Measurements from ENCODE around the gene ZNF804B.

The ZNF804B gene

DNA sequence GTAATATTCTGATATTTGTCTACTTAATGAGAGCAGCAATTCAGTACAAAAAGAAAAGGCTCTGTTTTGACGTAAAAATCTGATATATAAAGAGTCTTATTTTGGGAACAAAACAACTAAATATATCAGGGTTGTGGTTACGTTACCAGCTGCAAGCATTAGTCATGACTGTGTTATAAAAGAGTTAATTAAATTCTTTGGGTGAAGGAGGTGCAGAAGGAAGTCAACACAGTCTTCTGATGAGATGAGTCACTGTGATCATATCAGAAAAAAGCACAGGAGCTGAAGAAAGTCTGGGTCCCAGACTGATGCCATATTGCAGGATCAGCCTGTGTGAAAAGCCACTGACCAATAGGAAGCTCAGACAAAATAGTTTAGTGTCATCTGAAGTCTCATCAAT, 270.4 kb downstream of the ZNF804B start:
- in situ Hi-C loops (cut with HindIII; ENCODE audit: low pct_ligation_motif_present, low pct_unique_long_range_greater_than_20kb, low sequenced_read_pairs): no loop called here
- no peak for DNase-seq

DNA sequence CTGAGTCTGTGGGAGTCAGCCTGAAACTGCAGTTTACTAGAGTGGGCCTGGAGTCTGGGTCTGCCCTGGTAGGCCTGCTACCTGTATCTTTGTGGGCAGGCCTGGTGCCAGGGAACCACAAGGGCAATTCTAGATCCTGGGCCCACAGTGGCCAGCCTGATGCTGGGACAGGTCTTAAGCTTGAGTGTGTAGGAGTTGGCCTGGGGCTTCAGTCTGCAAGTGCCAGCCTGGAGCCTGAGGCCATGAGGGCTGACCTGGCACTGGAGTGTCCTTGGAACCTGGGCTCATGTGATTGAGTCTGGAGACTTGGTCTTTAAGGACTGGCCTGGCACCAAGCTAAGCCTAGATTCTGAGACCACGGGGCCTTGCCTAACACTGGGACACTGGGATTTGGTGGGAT, 281.7 kb downstream of the ZNF804B start:
- DNase-seq: no peak
- in situ Hi-C loops (cut with HindIII; ENCODE audit: low pct_ligation_motif_present, low pct_unique_long_range_greater_than_20kb, low sequenced_read_pairs): no loop called here

DNA sequence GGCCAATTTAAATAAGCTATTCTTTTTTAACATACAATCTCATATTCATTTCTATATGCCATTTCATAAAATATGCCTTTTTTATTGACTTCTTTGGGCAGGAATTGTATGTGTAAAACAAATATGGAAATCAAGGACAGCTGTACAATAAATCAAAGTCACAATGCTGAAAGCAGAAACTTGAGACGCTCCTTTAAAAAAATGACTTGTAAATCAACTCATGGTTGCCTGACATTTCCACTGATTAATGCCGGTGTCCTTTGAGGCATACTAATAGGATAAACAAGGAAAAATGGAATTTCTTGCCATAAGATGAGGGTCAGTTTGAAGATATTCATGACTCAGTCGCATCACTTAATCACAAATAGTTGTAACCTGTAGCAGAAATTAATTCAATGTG, 283.4 kb downstream of the ZNF804B start:
- no peak for DNase-seq
- in situ Hi-C loops (cut with HindIII; ENCODE audit: low pct_ligation_motif_present, low pct_unique_long_range_greater_than_20kb, low sequenced_read_pairs): no loop called here

DNA sequence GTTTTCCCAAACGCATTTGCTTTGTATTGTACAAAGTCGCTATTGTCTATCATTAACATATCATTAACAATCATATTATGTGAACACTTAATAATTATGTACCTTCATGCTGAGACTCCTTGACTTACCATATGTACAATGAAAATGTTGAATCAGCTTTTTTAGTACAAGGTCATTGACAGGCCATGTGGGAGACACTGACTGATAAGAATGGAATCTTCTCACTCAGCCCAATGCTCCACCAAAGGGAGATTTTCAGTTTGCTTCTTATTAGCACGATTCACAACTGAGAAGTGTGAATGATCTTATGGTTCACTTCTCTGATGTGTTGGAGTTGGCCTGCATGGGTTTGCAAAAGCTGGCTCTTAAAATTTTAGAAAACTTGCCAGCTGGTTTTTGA, 289.5 kb downstream of the ZNF804B start:
- in situ Hi-C loops (cut with HindIII; ENCODE audit: low pct_ligation_motif_present, low pct_unique_long_range_greater_than_20kb, low sequenced_read_pairs): no loop called here
- no peak for DNase-seq

DNA sequence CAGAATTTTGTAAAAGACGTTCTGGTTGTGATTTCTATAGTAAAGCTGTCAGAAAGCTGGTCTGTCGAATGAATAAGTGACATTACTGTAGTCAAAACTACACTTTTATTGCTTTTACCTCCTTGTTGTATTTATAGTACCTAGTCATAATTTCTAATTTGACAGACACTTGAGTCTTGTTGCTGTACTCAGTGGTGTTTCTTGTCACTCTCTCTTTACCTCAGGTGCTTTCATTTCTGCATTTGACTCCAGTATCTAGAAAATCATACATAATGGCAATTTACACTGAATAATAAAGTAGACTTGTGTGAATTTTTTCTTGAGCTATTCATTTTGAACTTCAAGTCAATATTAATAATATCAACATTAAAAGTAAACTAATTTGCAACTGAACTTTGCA, 293.6 kb downstream of the ZNF804B start:
- no peak for DNase-seq
- in situ Hi-C loops (cut with HindIII; ENCODE audit: low pct_ligation_motif_present, low pct_unique_long_range_greater_than_20kb, low sequenced_read_pairs): no loop called here

DNA sequence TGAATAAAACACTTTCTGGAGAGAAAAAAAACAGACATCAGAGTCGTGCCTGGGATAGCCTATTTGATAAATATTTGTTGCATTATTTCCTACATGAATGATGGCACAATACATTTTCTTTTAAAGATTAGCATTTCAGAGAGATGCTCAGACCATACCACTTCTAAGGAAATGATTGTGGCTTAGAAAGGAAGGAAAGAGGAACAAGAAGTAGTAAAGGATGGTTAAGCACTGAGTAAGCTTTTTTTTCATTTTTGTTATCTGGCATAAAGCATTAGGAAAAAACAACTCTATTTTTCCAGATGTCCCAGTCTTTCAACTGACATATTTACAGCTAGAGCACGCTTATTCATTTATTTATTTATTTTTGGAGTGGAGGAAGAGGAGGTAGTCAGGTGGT, 294.9 kb downstream of the ZNF804B start:
- no peak for DNase-seq
- in situ Hi-C loops (cut with HindIII; ENCODE audit: low pct_ligation_motif_present, low pct_unique_long_range_greater_than_20kb, low sequenced_read_pairs): no loop called here

DNA sequence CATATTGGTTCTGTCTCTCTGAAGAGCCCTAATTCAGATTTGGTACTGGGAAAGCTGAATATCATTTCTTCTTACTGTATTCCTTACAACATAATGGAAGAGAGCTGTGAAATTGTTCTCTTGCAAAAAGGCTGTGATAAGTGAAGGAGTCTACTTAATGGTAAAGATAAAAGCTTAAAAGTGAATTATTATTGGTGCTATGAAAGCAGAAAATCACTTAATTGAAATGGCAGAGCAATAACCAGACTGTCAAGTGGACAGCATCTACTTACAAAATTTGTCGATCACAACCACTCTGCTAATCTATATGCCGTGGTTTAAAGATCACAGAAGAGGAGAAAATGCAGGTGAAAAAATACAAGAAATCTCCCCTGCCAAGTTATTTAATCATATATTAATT, 300.7 kb downstream of the ZNF804B start:
- in situ Hi-C loops (cut with HindIII; ENCODE audit: low pct_ligation_motif_present, low pct_unique_long_range_greater_than_20kb, low sequenced_read_pairs): no loop called here
- no peak for DNase-seq

DNA sequence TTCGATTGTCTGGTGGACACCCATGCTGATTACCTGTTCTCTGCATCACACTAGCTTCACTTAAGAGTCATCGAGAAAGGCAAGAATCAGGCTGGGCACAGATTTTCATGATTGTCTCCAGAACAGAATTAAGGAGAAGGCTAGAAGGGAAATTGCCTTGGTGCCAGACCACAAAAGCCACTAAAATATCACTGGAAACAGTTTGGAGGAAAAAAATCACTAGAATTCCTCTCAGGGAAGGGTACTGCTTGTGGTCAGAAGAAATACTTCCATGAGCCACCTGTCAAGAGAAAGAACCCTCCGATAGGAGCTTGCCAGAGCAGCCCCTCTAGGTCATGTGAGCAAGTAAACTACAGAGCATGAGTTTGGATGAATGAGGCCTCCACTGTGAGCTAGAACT, 305.3 kb downstream of the ZNF804B start:
- in situ Hi-C loops (cut with HindIII; ENCODE audit: low pct_ligation_motif_present, low pct_unique_long_range_greater_than_20kb, low sequenced_read_pairs): no loop called here

DNA sequence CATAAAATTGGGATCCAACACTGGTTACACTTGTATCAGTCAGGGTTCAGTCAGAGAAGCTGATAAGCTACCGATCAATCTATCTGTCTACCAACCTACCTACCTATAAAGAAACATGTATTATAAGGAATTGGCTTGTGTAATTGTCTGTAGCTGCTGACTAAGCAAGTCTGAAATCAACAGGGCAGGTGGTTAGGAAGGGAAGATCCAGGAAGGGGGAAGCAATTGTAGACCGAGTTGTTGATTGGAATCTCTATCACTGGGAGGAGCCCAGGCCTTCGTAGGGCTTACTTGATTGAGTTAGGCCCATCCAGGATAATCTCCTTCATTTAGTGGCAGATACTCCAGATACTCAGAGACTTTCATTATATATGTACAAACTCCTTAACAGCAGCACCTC, 307.5 kb downstream of the ZNF804B start:
- DNase-seq: no peak
- in situ Hi-C loops (cut with HindIII; ENCODE audit: low pct_ligation_motif_present, low pct_unique_long_range_greater_than_20kb, low sequenced_read_pairs): no loop called here

More for the DNA sequence above, 305.3 kb downstream of the ZNF804B start:
- no peak for DNase-seq

DNA sequence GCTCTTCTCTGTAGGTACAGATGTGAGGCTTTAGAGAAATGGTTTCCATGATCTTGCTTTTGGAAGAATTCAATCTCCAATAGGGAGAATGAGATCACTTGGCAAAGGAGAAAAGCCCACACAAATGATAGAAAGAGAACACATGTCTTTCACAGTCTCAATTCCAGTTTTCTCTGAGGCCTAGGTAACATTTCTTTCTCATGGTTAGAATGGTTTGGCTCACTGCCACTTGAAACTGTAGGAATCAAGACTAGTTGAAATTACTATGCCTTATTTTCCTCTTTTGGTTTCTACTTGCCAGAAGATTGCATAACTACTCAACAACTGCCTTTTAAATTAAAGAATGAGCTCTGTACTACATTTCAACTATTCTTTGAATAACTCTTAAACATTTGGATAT, 312.6 kb downstream of the ZNF804B start:
- in situ Hi-C loops (cut with HindIII; ENCODE audit: low pct_ligation_motif_present, low pct_unique_long_range_greater_than_20kb, low sequenced_read_pairs): no loop called here
- DNase-seq: no peak

DNA sequence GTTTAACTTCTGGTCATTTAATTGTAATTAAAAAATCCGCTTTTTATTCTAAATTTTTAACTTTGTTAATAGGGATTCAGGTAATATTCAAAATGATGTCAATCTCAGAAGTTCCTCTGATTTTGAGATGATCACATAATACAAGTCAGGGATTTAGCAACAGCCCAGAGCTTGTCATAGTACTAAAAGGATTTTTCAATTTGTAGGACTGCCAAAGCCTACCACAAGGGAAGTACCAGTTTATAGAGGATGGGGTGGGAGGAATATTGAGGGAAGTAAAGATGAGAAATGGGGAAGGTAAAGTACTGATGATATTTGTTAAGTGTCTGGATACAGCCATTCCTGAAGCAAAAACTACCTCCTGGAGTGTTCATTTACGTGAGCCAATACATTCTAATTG, 314.3 kb downstream of the ZNF804B start:
- DNase-seq: no peak
- in situ Hi-C loops (cut with HindIII; ENCODE audit: low pct_ligation_motif_present, low pct_unique_long_range_greater_than_20kb, low sequenced_read_pairs): no loop called here

DNA sequence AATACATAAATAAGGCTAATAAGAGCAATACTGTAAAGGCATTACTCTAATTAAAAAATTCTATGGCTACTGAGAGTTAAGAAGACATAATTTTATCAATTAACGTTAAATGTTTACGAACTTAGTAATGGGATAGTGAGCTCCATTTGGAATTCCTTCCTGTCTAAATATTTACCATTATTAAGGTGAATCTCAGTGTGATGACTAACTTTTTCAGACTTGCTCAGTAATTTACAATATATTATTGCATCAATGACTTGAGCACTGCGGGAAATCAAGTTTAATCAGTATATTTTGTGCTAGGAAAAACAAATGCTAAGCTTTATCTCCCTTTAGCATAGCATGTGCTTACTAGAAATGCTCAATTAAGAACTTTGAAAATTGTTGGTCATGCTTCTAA, 318.5 kb downstream of the ZNF804B start:
- in situ Hi-C loops (cut with HindIII; ENCODE audit: low pct_ligation_motif_present, low pct_unique_long_range_greater_than_20kb, low sequenced_read_pairs): no loop called here
- DNase-seq: no peak

DNA sequence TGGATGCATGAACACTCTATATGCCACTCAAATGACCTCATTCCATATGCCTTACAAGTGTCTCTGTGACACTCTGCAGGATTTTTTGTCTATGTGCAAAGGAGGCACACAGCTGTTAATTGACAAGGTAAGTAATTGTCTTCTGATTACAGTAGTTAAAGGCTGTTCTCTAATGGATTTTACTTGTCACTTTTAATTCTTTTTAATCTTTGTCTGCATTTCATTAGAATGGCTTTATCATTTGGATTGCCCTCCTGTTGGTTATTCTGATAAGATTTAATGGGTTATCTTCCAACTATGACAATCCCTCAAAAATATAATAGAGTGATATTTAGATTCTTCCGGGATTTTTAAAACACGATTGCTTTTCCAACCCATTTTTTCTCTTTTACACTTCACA, 326.1 kb downstream of the ZNF804B start:
- DNase-seq: no peak
- in situ Hi-C loops (cut with HindIII; ENCODE audit: low pct_ligation_motif_present, low pct_unique_long_range_greater_than_20kb, low sequenced_read_pairs): no loop called here

DNA sequence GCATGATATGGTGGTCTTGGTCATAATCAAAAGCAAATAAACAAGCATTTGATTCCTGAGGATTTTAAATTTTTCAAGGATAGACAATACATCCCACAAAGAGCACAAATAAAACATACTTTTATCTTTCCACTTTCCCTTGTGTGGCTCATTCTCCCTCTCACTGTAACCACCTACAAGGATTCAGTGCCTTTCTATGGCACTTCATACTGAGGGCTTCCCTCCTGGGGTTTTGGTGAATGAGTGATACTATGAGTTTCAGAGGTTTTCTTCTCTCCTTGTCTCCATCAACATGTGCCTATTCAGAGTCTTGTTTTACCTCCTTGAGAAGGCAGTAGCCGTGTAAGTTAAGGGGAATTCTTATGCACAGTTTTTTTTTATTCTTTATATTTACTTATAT, 332.1 kb downstream of the ZNF804B start:
- in situ Hi-C loops (cut with HindIII; ENCODE audit: low pct_ligation_motif_present, low pct_unique_long_range_greater_than_20kb, low sequenced_read_pairs): no loop called here
- DNase-seq: no peak

DNA sequence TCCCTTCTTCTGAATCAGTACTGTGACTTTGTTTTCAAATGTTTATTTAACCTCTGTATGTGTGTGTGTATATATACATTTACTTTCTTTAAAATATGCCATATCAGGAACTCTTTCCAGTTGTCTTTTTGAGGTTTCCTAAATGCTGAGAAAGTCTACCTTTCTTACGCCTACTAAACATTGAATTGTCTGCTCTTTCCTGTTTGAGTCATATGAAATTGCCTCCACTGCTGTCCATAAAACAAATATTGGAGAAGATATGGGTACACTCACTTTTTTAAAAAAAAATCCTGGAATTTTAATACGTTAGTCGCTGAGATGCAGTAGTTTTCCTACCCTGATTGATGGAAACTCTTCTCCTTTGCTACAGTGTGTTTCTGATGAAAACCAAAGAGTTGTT, 334.8 kb downstream of the ZNF804B start:
- in situ Hi-C loops (cut with HindIII; ENCODE audit: low pct_ligation_motif_present, low pct_unique_long_range_greater_than_20kb, low sequenced_read_pairs): no loop called here
- no peak for DNase-seq

DNA sequence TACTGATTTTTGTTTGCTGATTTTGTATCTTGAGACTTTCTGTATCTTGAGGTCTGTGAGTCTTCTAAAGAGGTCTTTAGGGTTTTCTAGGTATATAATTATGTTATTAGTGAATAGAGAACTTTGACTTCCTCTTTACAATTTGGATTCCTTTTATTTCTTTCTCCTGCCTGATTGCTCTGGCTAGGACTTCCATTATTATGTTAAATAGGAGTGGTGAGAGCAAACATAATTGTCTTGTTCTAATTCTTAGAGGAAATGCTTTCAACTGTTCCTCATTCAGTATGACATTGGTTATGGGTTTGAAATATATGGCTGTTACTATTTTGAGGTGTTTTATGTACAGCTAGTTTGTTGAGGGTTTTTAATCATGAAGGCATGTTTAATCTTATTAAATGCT, 344.1 kb downstream of the ZNF804B start:
- DNase-seq: no peak
- in situ Hi-C loops (cut with HindIII; ENCODE audit: low pct_ligation_motif_present, low pct_unique_long_range_greater_than_20kb, low sequenced_read_pairs): no loop called here

DNA sequence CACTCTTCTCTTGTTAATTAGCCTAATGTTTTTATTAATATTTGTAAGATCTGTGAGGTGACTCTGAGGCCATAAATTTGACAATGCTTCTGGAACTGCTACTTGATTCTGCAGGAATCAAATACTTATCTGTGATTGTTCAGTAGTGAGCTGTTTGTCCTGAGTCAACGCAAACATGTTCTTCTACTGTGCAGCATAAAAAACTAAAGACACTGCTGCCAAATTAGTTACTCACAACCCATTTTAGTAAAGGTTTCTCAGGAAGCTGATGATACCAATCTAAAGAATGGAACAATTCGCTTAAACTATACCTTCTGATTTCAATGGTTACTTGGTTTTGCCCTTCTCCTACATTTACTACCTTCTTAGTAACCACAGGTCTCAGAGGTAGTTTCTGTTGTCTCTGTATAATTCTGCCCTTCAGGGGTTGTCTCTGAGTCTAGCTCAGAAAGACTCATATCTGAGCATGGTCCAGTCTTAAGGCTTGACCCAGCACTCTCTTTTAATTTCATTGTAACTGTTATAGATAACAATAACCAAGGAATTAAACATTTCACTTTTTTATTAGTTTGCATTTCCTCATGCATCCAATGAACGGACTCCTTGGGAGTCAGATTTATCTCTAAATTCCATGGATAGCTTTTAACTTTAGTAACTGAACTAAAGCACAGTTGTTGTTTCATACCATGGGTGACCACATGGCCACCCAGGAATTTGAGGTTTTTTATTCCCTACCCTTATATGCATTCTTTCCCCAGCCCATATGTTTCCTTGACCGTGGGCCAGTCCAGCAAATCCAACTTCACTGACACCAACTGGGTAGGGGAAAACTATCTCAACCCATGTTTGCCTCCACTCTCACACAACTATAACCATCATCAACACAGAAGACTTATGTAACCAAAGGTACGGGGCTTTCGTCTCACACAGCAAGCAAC, 345.5 kb downstream of the ZNF804B start:
- in situ Hi-C loops (cut with HindIII; ENCODE audit: low pct_ligation_motif_present, low pct_unique_long_range_greater_than_20kb, low sequenced_read_pairs): no loop called here
- DNase-seq: no peak

DNA sequence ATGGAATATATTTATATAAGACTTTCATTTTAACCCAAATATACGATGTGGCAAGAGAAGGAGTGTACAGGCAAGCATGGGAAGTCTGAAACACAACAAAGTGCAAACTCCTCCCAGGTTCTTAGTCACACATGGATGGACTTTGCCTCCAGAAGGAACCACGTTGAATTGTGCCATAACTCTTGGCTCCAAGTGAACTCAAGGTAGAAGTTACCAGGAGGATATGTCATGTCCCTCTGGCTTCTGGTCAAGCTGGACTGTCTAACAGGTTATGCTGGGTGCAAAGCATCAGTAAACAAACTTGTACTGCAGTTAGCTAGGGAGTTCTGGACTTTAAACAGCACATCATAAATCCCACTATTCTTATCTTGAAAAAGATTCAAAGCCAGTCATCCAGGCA, 364.4 kb downstream of the ZNF804B start:
- DNase-seq: no peak
- in situ Hi-C loops (cut with HindIII; ENCODE audit: low pct_ligation_motif_present, low pct_unique_long_range_greater_than_20kb, low sequenced_read_pairs): no loop called here

DNA sequence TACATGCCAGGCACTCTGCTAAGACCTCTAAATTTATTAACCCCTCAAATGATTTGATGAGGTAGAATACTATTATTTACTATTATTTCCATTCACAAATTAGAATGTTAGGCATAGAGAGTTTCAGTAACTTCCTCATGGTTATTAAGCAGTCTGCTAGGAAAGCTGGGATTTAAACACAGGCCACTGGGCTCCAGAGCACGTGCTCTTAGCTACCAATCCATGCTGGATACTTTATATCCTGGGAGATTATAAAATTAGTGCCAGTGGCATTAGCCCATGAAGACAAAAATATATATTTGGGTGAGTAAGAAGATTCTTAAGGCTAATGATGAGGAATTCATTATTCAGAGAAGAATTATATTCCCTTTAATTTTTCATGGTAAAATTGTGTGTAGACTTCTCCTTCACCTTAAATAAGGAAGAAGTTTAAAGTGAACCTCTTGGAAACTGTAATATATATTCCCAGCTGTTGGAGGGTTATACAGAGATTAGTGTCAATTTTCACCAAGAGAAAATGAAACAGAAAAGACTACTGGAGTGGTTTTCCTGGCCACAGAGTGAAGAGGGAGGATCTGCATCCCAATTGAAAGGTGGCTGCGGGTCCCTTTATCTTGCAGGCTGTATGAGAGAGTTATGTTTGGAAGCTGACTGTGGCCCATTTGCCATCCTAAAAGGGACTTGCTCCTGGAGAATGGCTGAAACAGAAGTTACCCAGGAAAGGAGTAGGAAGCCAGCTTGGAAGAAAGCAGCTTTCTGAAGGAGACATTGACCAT, 370.3 kb downstream of the ZNF804B start:
- in situ Hi-C loops (cut with HindIII; ENCODE audit: low pct_ligation_motif_present, low pct_unique_long_range_greater_than_20kb, low sequenced_read_pairs): no loop called here
- DNase-seq: no peak

DNA sequence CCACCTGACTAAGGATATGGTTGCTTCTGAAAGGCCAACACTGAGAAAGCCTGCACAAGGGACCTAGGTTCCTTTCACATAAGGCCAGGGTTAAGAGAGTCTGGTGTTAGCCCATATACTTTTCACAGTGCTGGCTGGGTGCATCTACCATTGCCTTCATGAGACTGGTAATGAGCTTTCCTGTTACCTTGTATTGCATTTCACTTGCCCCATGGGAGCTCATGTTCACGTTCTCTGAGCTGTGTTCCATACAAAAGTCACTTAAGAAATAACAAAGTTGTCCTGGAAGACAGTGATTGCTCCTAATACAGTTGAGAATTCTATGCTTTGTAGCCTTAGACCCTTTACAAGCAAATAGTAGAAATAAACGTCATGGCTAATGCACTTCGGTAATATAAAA, 373.9 kb downstream of the ZNF804B start:
- in situ Hi-C loops (cut with HindIII; ENCODE audit: low pct_ligation_motif_present, low pct_unique_long_range_greater_than_20kb, low sequenced_read_pairs): no loop called here
- no peak for DNase-seq
